GM19240 (cell line): ENCODE results near the gene STX1A.

Experiments used
- DNase-seq: peaks from one replicate; pipeline ENCODE4 v3.0.0; 2011; ENCODE audit warnings: low spot score; ENCODE audit not compliant: insufficient read length

STX1A gene

GRCh38 chr7:73708961-73709549 is 10.4 kb downstream of the STX1A start:
- no peak for DNase-seq

GRCh38 chr7:73707045-73707631 is 12.3 kb downstream of the STX1A start:
- DNase-seq, result no peak

GRCh38 chr7:73706126-73707044 is 13.1 kb downstream of the STX1A start:
- DNase-seq, result no peak

GRCh38 chr7:73705551-73705920 is 13.9 kb downstream of the STX1A start:
- no peak for DNase-seq

DNA sequence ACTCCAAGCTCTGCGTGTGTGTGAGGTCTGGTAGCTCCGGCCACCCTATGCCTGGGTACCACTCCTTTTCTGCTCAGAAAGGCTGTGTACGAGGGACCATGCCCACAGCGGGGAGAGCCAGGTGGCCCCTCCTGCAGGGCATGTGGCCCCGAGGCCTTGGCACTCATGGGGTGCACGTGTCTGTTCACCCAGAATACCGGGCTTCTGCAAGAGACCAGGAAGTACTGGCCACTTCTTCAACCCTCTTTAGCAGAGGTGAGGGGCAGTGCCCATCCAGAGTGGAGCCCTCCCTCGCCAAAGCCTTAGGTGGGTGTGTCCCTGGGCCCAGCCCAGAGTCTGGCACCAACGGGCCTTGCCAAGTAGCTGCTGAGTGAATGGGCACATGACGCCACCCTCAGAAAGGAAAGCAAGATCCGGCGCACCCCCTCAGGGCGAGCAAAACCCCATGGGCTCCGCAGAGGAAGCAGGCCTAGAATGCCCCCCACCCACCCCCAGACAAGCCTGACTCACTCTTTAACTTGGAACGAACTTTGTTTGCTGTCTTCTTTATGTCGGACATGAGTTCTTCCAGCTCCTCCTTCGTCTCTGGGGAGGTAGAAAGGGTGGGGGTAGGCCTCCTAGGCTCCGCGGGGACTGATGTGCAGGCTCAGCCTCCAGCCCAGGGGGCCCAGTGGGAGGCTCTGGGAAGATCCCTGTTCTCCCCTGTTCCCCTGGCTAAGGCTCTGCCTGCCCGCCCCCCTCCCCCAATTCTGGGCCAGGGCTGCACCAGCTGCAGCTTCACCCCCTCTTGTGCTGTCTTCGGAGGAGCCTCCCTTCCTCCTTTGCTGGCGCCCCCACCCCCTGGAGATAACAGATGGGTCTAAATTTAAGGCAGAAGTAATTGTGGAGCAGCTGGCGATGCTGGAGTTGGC is 14.6 kb downstream of the STX1A start:
- no peak for DNase-seq

GRCh38 chr7:73703757-73704639 is 15.5 kb downstream of the STX1A start:
- no peak for DNase-seq

- DNase-seq, result no peak
These were observed 16.2 kb downstream of the STX1A start for GRCh38 chr7:73703225-73703624.

DNA sequence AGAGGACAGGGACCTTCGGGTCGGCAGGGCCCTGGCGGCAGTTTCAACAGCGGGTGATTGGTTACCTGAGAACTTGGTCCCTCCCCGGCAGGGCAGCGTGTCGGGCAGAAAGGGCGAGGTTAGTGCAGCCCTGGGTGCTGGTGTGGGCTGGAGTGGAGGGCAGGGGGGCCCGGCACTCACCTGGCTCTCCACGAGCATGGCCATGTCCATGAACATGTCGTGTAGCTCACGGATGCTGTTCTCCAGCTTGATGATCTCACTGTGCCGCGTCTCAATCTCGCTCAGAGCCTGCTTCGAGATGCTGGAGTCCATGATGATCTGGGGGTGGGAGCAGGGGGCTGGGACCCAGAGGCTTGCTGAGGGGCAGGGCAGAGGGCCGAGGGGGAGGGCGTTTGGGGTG is 16.8 kb downstream of the STX1A start:
- no peak for DNase-seq

DNA sequence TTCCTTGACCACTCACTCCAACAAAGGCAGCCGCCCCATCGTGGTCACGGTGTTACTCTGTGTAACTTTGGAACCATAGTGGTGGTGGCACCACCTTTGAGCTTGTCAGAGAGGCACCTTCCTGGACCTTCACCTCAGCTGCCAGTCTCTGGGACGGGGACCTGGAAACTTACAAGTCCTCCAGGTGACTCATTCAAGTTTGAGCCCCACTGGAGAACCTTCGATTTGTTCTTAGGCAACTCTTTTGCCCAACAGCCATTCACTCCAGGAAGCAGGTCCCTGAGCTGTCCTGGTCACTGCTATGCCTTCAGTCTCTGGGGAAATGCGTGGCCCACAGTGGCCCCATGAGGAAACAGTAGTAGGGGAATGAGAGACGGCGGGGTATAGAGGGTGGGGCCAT is 17.2 kb downstream of the STX1A start:
- DNase-seq, result no peak

DNA sequence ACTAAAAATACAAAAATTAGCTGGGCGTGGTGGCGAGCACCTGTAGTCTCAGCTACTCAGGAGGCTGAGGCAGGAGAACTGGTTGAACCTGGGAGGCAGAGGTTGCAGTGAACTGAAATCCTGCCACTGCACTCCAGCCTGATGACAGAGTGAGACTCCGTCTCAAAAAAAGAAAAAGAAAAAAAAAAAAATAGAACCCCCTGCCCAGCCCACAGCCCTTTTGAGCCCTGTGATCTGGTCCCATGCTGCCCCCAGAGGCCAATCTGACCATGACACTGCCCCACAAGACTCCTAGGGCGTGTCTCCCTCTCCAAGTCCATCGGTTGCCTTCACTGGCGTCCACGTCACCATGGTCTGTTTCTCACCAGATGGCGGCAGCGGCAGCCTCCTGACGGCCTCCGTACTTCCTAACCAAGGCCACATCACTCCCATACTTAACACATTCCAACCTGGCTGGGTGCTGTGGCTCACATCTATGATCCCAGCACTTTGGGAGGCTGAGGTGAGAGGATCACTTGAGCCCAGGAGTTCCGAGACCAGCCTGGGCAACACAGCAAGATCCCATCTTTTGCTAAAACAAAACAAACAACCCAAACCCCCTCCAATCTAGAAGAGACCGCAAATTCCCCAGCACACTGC is 18.0 kb downstream of the STX1A start:
- no peak for DNase-seq

DNA sequence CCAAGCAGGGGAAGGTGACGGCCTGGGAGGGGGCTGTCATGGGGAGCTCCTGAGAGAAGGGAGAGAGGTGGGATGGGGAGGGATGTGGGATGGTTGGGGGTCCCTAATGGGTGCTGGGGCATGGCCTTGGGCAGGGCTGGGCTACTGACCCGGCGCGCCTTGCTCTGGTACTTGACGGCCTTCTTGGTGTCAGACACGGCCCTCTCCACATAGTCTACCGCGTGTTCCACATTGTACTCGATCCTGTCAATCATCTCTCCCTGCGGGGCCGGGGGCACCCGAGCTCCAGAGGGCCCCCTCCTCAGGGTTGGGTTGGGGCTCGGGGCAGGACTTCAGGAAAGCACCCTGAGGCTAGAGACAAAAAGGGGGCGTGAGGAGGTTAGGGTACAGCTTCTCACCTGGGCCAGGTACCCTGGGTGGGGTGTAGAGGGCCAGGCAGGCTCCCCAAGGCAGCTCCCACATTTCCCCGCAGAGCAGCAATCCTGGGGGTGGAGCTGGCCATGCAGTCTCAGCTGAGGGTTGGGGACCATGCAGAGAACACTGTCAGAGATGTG is 18.8 kb downstream of the STX1A start:
- no peak for DNase-seq

GRCh38 chr7:73700069-73700423 is 19.4 kb downstream of the STX1A start:
- DNase-seq, result no peak

DNA sequence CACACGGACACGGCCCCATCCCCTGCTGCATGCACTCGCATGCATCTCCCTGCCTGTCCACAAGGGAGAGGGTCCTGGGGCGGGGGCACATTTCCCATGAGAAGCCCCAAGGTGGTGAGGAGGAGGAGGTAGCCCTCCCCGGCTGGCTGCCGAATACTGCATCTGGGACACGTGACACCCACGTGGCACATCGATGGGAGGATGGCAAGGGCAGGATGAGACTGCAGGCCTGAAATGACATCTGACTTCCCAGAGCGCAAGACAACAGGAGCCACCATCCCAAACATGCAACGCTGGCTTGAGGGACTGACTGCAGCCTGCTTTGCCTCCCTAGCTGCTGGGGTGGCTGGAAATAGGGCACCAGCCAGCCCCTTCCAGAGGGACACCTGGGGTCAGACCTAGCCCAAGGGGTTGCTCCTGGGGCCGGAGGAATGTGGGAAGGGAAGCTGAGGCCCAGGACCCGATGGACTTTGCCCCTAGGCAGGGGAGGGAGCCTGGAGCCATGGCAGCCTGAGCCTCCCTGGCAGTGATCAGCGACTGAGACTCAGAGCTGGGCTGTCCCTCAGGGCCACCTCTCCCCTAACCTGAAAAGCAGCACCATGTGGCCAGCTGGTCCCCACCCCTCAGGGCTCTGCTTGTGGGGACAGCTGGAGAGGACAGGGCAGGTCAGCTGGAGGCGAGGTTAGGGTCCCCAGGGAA is 19.9 kb downstream of the STX1A start:
- no peak for DNase-seq

GRCh38 chr7:73698410-73698809 is 21.1 kb downstream of the STX1A start:
- DNase-seq, result no peak

DNA sequence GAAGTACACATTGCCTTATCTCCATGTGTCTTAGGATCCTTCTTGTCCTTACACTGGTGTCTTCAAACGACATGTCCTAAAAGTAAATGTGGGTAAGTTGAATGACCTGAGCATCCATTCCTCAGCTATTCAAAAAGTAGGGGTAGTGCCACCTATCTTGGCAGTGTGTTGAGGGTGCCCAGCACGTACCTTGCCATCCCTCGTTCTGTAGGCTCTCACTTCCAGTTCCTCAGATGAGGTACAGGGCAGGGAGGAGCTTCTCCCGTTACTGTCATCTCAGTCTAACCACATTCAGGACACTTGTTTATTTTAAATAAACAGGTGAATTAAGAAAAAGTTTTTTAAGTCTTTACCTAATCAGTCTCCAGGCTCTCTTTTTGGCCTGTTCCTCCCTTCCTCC is 23.1 kb downstream of the STX1A start:
- DNase-seq, result no peak

- DNase-seq, result no peak
These were observed 28.8 kb downstream of the STX1A start for GRCh38 chr7:73690646-73691045.

GRCh38 chr7:73688288-73688687 is 31.2 kb downstream of the STX1A start:
- no peak for DNase-seq

- no peak for DNase-seq
These were observed 34.2 kb downstream of the STX1A start for GRCh38 chr7:73685311-73685710.
